Measurements from ENCODE around the gene PRXL2B. TPM values are rescaled to one million over a fixed set of nuclear protein-coding genes. Genes with fewer than 3 reads are reported as not detected.

The PRXL2B gene
- total RNA-seq, 4 donors from 2014 or later: 8.2 to 33.9 (median 11.3) TPM

DNA sequence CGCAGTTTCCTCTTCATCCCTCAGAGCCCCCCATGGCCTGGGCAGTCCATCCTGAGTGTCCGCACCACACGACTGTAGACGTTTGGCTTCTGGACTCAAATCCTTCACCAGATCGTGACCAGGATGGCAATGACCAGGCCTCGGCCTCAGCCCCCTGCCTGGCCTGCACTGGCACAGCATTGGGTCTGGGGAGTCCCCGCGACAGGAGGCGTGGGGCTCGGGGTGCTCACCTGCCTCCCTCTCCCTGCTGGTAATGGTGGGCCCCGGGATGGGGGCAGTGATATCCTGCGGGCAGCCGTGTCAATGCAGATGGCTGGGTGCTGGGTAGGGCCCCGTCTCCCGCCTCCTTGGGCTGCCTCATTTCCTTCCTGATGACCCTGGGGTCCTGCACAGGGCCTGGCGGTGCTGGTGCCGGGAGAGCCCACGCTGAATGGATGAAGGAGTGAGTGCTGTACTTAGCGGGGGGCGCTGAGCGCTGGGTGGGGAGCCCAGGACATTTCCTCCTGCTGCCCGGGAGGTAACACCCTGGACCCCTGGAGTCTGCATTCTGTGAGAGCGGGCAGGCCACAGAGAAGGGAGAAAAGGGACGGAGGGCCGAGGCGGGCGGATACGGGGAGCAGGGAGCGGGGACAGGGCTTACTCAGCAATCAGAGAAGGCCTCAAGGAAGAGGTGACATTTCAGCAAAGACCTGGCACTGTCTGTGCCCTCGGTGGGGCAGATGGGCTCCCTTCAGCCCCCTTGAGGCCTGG, 32.5 kb upstream of the PRXL2B start:
- H3K27me3 ChIP-seq: no peaks in the 10 kb centered on the region
- peaks cover 0 to 10% (median 5%) of the 10 kb centered on the region in 3 donors for H3K36me3 ChIP-seq
- WGBS, 2 donors: 78 to 83% methylated on average over 4 to 13 of the region's 30 CpGs
- TF ChIP-seq POLR2A (IDR thresholded peaks at IDR 0.05): no peak
- TF ChIP-seq, protein P1, sequence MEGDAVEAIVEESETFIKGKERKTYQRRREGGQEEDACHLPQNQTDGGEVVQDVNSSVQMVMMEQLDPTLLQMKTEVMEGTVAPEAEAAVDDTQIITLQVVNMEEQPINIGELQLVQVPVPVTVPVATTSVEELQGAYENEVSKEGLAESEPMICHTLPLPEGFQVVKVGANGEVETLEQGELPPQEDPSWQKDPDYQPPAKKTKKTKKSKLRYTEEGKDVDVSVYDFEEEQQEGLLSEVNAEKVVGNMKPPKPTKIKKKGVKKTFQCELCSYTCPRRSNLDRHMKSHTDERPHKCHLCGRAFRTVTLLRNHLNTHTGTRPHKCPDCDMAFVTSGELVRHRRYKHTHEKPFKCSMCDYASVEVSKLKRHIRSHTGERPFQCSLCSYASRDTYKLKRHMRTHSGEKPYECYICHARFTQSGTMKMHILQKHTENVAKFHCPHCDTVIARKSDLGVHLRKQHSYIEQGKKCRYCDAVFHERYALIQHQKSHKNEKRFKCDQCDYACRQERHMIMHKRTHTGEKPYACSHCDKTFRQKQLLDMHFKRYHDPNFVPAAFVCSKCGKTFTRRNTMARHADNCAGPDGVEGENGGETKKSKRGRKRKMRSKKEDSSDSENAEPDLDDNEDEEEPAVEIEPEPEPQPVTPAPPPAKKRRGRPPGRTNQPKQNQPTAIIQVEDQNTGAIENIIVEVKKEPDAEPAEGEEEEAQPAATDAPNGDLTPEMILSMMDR (IDR thresholded peaks at IDR 0.05): no peak
- intact Hi-C loops (cut with DNase I): no loop called here
- H3K27ac ChIP-seq: peak overlapping the region in 3 of 4 donors; percentile 28 to 90 (median 89)
- DNase-seq: no peak
- H3K4me3 ChIP-seq: no peak overlapping the region
- peaks cover 26 to 66% (median 41%) of the 10 kb centered on the region in 3 donors for H3K4me1 ChIP-seq
- no peaks in the 10 kb centered on the region for H3K9me3 ChIP-seq

DNA sequence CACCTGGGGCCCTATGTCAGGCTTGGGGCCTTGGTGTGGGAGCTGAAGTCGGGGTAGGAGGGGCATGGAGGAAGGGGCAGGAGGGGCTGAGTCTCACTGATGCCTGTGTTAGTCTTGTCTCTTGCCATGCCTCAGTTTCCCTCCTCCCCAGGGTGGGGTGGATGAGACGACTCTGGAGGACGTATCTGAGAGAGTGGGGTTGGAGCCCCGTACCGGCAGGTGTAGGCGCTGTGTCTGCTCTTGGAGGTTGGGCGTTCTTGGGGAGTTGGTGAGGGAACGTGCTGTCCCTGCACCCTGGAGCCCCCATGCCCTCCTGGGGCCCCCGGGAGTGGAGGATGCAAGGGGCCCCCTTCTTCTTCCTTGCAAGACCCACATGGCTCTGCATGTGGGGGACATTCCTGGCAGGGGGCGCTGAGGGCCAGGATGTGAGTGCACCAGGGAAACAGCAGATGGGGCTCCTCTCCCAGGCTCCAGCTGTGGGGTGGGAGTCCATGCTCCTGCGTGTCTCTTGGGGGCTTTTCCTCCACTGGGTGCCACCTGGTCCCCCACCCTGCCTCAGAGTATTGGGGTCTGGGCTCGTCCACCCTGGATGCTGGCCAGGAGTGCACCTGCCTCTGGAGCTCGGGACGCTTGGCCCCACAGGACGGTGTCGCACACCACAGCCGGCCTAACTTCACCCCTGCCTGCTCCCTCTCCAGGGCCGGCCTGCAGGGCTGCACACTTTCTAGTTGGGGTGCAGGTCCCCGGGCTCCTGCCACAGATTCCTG, 31.8 kb upstream of the PRXL2B start:
- DNase-seq: no peak
- peak overlapping the region in 3 of 4 donors; percentile 55 to 79 (median 71) for H3K4me3 ChIP-seq
- no peaks in the 10 kb centered on the region for H3K27me3 ChIP-seq
- peaks cover 0 to 18% (median 12%) of the 10 kb centered on the region in 3 donors for H3K36me3 ChIP-seq
- TF ChIP-seq, protein P1 (IDR thresholded peaks at IDR 0.05): peak; percentile 12 to 62 (median 34)
- no peak for TF ChIP-seq POLR2A (IDR thresholded peaks at IDR 0.05)
- 33 to 59% methylated on average over 3 to 13 of the region's 19 CpGs for WGBS, 2 donors
- peak overlapping the region; percentile 89 to 96 (median 90) for H3K27ac ChIP-seq
- no peaks in the 10 kb centered on the region for H3K9me3 ChIP-seq
- intact Hi-C loops (cut with DNase I): no loop called here
- H3K4me1 ChIP-seq: peaks cover 22 to 66% (median 34%) of the 10 kb centered on the region in 3 donors

DNA sequence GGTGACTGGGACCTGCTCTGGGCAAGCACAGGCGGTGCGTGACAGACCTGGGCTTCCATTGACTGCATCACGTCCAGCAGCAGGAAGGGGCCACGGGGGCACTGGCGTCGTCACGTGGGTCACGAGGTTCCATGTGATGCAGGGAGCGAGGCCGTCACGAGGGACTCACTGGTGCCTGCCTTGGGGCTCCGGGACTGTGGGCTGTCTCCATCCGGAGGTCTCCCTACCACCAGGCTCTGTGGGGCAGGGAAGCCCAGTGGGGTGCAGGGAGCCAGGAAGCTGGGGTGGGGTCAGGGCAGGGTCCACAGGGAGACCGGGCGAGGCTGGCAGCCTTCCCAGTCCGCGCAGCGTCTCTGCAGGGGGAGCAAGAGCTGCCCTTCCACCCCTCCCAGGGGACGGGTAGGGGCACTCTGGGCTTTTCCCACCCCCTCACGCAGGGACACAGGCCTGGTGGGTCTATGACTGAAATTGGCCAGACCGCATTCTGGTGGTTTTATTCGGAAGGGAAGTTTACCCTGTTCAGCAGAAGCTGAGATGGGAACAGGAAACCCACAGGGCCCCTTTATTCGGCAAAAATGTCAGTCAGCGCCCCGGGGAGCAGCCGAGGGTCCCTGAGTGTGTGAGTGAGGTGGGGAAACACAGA, 30.8 kb upstream of the PRXL2B start:
- DNase-seq: peak; percentile 48
- intact Hi-C loops (cut with DNase I): no loop called here
- peak in 2 of 4 donors; percentile 65 to 83 for TF ChIP-seq POLR2A (IDR thresholded peaks at IDR 0.05)
- TF ChIP-seq, protein P1 (IDR thresholded peaks at IDR 0.05): no peak
- 0% methylated on average over 8 to 15 of the region's 26 CpGs for WGBS, 2 donors
- no peaks in the 10 kb centered on the region for H3K27me3 ChIP-seq
- peak overlapping the region; percentile 55 to 79 (median 68) for H3K4me3 ChIP-seq
- peaks cover 0 to 28% (median 15%) of the 10 kb centered on the region in 3 donors for H3K36me3 ChIP-seq
- peak overlapping the region; percentile 89 to 96 (median 90) for H3K27ac ChIP-seq
- H3K9me3 ChIP-seq: no peaks in the 10 kb centered on the region
- H3K4me1 ChIP-seq: peaks cover 22 to 59% (median 34%) of the 10 kb centered on the region in 3 donors

DNA sequence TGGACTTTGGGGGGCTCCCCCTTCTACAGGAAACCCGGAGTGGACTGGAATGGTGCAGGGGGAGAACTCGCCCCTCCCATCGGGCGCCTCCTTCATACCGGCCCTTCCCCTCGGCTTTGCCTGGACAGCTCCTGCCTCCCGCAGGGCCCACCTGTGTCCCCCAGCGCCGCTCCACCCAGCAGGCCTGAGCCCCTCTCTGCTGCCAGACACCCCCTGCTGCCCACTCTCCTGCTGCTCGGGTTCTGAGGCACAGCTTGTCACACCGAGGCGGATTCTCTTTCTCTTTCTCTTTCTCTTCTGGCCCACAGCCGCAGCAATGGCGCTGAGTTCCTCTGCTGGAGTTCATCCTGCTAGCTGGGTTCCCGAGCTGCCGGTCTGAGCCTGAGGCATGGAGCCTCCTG, 30.3 kb upstream of the PRXL2B start, which contains the start of gene TNFRSF14:
Gene TNFRSF14, plus strand, starts transcription at position 95 of the 401 bp plus-strand sequence. Its CDS starts 294 bp downstream, at position 389.
- 0 to 1% methylated on average over 11 to 13 of the region's 16 CpGs for WGBS, 2 donors
- Histone ChIP-seq H3K4me3 (peak within 1 kb of the TSS; percentile 55 to 79 (median 68)), H3K36me3 (peaks cover 0 to 33% (median 15%) of the 10 kb centered on the region in 3 donors), H3K4me1 (peaks cover 22 to 59% (median 34%) of the 10 kb centered on the region in 3 donors), H3K27ac (peak within 1 kb of the TSS; percentile 89 to 96 (median 90)), H3K27me3 (no peaks in the 10 kb centered on the region), H3K9me3 (no peaks in the 10 kb centered on the region)
- DNase-seq: no peak
- intact Hi-C loops (cut with DNase I): no loop called here
- TF ChIP-seq POLR2A (IDR thresholded peaks at IDR 0.05): peak in 1 of 4 donors; percentile 30
- TF ChIP-seq, protein P1 (IDR thresholded peaks at IDR 0.05): peak in 1 of 6 experiments; percentile 5
